Panc1 (cell line): ENCODE results near the gene LRRC45.

Source experiments
- CTCF ChIP-seq: fragments of 450-650 bp; IDR thresholded peaks from 2 replicates; pipeline ENCODE4 v1.5.1; 2017; ENCODE audit warnings: mild to moderate bottlenecking
- TCF7L2 ChIP-seq: IDR thresholded peaks from 2 replicates; pipeline ENCODE4 v1.6.1; 2011; ENCODE audit warnings: mild to moderate bottlenecking, low read depth, low read length, inconsistent platforms
- TF ChIP-seq, protein P1 (sequence below), 2 experiments: IDR thresholded peaks; 2 replicates each; pipeline ENCODE4 v1.6.1; 2011 to 2012; ENCODE audit warnings: low read depth in 2 of 2, control low read depth in 1 of 2, low read length in 1 of 2, mild to moderate bottlenecking in 1 of 2, moderate library complexity in 1 of 2; ENCODE audit not compliant: insufficient read depth in 1 of 2

GRCh38 chr17:81984773-81985410 is 38.2 kb upstream of the LRRC45 start:
- TF ChIP-seq CTCF (no peak), TCF7L2 (no peak)
- TF ChIP-seq, protein P1, sequence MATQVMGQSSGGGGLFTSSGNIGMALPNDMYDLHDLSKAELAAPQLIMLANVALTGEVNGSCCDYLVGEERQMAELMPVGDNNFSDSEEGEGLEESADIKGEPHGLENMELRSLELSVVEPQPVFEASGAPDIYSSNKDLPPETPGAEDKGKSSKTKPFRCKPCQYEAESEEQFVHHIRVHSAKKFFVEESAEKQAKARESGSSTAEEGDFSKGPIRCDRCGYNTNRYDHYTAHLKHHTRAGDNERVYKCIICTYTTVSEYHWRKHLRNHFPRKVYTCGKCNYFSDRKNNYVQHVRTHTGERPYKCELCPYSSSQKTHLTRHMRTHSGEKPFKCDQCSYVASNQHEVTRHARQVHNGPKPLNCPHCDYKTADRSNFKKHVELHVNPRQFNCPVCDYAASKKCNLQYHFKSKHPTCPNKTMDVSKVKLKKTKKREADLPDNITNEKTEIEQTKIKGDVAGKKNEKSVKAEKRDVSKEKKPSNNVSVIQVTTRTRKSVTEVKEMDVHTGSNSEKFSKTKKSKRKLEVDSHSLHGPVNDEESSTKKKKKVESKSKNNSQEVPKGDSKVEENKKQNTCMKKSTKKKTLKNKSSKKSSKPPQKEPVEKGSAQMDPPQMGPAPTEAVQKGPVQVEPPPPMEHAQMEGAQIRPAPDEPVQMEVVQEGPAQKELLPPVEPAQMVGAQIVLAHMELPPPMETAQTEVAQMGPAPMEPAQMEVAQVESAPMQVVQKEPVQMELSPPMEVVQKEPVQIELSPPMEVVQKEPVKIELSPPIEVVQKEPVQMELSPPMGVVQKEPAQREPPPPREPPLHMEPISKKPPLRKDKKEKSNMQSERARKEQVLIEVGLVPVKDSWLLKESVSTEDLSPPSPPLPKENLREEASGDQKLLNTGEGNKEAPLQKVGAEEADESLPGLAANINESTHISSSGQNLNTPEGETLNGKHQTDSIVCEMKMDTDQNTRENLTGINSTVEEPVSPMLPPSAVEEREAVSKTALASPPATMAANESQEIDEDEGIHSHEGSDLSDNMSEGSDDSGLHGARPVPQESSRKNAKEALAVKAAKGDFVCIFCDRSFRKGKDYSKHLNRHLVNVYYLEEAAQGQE (IDR thresholded peaks at IDR 0.05; ENCODE audit: insufficient read depth in 1 of 2, low read depth in 2 of 2, low read length in 1 of 2): no peak
